Ramos (cell line): ENCODE measurements around the gene SPTAN1.
"Not testable (repeated sequence)": the region's sequence is repeated elsewhere in the genome, so short reads cannot be mapped to it uniquely, and the experiment has no call there.

Source experiments
- in situ Hi-C: fragments of 300-500 bp; cut with MboI; formaldehyde crosslinking; loops from one replicate; pipeline ENCODE4 v1.14.3; 2022; ENCODE audit warnings: low sequenced_read_pairs; ENCODE audit not compliant: unreplicated experiment

The SPTAN1 gene

DNA sequence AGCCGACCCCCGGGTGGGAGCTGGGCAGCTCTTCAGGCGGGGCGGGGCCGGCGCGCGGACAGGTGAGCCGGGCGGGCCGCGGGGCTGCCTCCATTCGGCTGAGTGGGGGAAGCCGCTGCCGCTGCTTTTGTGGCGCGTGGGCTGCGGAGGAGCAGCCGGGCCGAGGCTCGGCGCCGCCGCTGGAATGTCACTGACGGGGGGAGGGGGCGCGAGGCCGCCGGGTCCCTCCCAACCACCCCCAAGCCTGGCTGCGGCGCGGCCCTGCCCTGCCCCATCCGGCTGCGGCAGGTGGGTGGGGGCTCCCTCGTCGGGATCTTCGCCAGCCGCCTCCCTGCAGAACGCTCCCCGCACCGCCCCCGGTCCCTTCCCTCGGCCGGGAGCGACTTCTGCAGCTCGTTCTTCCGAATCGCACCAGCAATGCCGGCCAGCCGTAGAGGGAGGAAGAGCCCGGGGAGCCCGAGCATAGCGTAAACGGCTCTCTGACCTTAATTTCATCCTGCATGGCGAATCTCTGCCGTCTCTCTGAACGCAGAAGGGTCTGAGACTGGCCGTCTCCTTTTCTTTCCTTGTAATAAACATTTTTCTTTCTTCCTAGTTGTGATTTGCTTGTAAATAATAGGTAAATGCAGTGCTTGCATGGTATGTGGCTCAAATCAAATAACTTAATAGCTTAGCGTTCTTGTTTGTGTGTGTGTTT, 505 bp downstream of the SPTAN1 start:
- in situ Hi-C loops = no loop called here

DNA sequence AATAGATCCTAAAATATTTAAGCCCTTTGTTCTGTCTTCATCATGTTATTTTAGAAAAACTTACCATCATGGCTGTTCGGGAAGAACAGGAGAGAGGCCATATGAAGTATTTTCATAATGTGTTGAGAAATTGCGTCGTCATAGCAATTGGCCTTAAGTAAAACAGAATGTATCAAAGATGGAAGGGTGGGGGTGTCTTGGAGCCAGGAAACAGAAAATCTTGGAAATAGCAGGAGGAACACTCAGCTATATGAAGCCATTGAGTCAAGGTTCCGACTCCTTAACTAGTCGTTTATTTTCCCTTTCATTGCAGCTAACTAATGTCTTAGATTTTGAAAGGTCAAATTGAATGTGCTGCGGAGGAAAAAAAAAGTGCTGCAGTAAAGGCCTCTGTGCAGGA, 1.3 kb downstream of the SPTAN1 start:
- in situ Hi-C loops = no loop called here

DNA sequence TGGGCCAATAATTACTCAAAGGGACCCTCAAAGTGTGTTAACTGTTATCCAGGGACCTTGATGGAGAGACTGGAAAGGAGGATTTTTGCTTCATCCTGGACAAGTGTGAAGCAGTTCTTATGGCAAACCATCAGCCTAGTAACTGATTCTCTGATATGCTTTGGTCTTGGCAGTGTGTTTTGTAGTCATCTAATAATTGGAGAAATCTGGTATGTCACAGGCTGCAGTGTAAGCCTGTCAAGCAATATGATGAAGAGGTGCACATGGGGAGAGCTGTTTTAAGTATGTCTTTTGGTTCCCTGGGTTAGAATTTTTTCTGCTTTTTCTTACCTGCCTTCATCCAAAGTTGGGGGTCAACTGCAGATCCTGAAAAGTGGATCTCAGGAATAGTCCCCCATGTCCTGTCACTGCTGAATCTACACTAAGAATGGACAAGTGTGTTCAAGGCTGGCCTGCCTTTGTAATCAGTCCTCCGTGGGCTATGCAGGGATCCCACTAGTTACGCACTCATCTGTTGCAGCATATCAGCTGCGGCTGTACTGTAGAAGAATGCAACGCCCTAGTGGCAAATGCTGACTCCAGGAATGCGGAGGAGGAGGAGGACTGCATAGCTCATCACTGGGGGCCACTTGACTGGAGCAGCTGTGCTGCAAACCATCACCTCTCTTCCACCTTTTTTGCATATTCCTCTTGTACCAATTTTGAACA, 1.9 kb downstream of the SPTAN1 start:
- in situ Hi-C loops = no loop called here

DNA sequence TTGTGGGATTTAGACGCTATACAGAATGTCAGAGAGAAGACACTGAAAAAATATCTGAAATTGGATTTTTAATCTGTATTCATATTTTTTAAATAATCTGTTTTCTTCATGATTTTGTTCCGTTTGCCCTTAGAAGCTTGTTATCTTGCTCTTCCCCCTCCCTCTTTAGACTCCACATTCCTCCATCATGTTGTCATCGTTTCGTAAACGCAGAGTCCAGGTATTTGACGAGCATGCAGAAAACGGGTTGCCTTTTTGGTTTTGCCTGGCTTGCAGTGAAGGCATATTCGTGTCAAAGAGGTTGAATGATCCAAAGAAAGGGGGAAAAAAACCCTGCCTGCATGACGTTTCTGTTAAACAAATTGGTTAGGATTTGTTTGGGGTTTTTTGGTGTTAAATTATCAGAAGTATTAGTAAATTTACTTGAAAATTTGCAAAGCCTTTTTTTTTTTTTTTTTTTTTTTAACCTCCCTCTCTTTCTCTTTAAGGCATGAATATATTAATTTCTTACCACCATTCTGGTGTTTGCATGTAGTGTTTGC, 2.9 kb downstream of the SPTAN1 start:
- in situ Hi-C loops = no loop called here

DNA sequence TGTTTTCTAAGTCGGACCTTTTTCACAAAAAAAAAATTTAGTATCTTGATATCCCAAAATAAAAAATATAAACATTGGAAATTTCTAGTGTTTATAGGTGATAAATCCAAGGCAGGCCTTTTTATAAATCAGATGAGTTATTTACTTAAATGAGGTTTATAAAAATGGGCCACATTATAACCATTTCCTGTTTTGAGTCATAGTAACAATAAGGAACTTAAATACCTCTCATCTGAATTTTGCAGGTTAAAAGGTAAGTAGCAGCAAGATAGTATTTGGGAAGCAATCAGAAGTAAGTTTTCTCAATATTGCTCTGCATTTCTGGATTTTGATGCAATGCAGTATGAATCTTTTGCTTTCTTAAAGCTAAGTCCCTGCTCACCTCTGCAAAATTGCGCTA, 3.9 kb downstream of the SPTAN1 start:
- in situ Hi-C loops = no loop called here

DNA sequence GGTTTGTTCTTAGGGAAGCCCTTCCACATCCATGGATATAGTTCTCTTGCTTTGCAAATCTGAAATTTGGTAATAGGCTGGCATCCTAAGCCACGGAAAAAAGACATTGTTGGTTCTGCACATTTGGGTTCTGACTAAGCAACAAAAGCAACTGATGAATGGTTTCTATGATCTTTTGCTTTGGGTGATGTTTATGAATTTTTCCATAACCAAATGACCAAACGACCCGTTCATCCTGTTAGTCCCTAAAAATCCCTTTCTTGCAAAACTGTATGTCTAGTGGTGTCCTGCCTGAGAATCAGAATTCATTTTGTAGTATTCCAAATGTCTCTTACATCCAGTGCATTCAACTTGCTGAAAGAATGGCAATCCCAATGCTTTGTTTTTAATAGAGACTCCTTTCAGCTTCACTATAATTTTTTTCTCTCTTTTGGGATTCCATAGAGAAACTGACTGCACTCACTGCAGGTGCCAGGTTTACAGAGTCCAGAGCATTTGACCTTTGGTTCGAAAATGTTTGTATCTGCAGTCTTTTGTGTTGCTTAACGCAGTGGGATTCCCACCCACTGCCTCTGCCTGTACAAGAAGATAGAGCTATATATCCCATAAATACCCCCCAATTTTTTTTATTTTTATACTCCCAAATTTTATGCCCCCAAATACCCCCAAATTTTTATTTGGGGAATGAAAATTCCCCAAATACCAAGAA, 4.7 kb downstream of the SPTAN1 start:
- in situ Hi-C loops = no loop called here

DNA sequence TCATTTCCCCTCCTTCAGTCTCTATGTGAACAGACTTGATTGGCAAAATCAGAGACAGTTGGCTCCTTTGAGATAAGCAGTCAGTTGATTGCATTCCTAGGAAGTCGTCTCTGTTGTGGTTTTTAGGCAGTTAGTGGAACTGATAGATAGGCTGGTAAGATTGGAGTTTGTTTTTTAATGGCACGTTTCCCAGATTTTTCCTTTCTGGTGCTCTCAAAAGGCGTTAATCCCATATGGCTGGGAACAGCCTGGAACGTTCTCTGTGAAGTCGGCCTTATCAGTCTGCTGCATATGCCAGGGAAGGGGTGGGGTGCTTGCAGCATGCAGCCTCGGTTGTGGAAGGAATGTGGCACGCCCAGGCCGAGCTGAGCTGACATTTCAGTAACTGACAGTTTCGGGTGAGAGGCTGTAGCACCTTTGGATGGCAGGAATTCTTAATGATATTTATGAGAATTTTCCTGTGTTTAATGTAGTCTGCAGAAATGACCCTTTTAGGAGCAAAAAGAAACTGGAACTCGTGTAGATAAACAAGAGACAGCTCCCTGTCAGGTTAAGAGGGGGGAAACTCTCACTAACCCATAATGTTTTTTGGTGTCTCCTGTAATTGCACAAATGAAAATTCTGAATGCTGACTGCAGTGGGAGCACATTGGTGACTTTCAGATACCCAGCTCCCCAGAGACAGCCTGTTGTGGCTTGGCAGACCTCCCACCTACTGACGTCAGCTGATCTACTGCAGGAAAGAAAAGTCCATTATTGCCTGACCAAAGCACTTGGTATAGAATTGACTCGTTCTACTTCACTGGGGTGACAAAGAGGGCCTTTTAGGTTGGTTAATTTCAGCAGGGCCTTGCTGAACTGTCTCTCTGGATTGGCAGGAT, 6.3 kb downstream of the SPTAN1 start:
- in situ Hi-C loops = no loop called here

DNA sequence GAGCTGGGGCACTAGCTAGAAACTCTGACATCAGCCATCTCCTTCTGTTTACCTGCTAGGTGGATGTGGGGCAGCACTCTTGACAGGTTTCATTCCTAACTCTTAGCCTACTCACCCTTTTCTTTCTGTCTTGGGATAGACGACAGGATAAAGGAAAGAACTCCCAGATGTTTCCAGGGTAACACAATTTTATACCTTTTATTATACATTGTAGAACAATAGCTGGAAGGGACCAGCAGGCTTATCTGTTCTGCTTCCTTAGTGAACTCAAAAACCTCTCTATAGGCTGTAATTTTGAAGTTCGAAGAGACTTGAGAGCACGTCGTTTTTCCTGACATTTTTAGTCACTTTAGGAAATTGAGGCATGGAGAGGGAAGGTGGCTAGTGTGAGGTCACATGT, 13.2 kb downstream of the SPTAN1 start:
- in situ Hi-C loops = no loop called here

DNA sequence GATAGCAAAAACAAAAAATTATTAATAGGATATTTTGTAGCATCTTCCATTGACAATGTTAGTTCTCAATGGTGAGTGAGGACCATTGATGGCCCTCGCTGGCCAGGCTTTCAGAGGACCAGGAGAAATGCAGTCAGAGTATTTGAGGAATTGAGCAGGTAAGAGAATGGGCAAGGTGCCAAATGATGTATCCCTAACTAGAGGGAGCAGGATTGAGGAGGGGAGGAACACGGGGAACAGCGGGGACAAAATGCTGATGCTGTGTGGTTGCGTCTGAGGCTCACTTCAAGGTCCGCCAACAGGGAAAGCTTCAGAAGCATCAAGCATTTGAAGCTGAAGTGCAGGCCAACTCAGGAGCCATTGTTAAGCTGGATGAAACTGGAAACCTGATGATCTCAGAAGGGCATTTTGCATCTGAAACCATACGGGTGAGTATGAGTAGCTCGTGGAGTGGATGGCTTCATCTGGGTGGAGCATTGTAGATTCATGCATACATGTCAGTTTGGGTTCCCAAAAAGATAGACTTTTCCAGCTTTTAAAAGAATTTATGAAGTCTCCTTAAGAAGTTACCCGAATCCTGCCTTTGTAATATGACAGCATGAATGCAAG, 16.2 kb downstream of the SPTAN1 start:
- in situ Hi-C loops = no loop called here

DNA sequence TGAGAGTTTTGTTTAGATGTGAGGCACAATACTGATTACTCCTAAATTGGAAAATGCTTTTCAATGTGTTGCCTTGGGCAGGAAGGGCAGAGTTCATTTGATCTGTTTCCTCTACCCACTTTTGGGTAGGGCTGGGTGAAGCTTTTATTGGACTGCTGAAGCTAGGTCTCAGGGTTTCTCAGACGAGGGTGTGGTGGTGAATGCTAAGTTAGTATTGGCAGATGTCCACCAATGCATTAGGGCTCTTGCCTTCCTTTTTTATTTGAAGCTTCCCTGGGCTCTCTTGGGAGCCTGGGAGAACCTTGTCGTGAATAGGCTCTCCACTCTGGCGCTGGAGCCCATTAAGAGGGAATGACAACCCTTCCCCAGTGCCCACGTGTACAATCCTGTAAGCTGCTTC, 23.1 kb downstream of the SPTAN1 start:
- in situ Hi-C loops = no loop called here

DNA sequence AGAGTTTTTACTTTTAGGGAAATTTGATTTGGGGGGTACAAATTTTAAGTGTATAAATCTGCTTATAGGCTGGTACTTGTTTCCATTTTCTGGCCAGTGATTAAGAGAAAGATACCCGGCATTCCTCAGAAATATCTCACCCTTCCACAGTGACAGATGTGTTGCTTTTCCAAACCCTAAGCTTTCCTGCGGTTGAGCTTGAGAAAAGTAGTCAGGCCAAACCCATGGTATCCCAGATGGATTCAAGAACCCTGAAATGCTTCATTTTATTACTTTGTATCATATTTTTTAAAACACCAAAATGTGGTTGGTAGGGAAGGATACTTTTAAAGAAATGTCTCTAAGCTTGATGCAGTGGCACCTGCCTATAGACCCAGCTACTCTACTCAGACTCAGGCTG, 23.5 kb downstream of the SPTAN1 start:
- in situ Hi-C loops = no loop called here

DNA sequence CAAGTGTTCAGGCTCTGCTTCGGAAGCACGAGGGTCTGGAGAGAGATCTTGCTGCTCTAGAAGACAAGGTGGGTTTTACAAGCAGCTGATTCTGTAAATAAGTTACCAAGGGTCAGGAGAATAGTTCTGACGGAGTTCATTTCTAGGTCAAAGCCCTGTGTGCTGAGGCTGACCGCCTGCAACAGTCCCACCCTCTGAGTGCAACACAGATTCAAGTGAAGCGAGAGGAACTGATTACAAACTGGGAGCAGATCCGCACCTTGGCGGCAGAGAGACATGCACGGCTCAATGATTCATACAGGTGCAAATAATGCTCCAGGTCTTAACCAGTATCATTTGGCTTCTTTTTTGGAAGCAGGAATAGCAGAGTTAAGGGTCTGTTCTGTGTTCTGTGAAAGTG, 24.8 kb downstream of the SPTAN1 start:
- in situ Hi-C loops = no loop called here

DNA sequence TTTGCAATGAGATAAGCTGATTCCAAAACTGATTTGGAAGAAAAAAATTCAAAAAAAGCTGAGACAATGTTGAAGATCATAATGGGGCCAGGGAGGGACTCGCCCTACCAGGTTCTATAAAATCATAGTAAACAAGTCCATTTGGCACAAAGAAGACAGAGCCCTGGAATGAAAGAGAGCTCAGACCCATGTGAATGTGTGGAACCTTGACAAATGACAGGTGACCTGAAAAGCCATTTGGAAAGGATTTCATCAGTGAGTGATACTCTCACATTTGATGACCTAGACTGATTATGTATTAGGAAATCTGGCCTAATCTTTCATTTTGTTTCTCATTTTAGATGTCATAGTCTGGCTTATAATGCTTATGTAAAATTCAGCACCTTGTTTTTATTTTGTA, 26.8 kb downstream of the SPTAN1 start:
- in situ Hi-C loops = no loop called here

DNA sequence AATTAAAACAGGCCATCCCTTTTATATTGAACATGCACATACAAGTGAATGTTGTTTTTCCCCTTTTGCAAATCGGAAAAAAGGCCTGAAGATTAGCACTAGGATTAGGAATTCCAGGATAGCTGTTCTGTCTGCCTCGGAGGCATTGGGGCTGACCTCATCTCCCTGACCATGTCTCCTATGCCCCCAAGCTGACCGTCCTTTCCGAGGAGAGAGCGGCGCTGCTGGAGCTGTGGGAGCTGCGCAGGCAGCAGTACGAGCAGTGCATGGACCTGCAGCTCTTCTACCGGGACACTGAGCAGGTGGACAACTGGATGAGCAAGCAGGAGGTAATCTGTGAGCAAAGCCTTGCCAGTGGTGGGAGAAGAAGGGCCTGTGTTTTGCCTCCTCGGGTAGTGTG, 28.3 kb downstream of the SPTAN1 start:
- in situ Hi-C loops = no loop called here

DNA sequence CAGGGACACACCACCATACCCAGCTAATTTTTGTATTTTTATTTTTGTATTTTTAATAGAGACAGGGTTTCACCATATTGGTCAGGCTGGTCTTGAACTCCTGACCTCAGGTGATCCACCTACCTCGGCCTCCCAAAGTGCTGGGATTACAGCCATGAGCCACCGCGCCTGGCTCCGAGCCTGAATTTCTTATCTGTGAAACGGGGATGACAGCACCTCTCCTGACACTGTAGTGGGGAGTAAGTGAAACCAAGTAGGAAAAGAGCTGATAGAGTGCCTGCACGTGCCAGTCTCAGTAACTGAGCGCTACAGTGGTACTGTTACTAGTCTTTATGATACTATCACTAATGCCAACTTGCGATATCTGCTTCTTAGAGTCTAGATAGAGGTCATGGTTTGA, 32.8 kb downstream of the SPTAN1 start:
- in situ Hi-C loops = not testable (repeated sequence)

DNA sequence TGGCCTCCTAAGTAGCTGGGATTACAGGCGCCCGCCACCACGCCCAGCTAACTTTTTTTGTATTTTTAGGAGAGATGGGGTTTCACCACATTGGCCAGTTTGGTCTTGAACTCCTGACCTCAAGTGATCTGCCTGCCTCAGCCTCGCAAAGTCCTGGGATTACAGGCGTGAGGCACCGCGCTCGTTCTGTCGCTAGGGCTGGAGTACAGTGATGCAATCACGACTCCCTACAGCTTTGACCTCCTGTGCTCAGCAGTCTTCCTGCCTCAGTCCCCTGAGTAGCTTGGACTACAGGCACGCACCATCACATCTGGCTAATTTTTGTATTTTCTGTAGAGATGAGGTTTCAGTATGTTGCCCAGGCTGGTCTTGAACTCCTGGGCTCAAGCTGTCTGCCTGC, 34.5 kb downstream of the SPTAN1 start:
- in situ Hi-C loops = not testable (repeated sequence)

DNA sequence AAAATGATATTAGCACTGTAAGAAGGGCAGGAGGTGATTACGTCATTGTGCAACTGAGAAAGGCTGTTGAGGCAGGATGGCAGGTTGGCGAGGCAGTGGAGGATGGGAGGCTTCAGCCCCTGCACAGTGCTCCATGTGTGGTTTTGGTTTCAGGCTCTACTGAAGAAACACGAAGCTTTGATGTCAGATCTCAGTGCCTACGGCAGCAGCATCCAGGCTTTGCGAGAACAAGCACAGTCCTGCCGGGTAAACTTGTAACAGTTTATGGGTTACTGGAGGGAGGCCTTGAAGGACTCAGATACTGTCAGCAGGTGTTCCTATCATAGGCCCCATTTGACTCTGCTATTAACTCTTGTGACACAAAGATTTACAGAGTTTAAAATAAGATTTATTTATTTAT, 35.1 kb downstream of the SPTAN1 start:
- in situ Hi-C loops = no loop called here

DNA sequence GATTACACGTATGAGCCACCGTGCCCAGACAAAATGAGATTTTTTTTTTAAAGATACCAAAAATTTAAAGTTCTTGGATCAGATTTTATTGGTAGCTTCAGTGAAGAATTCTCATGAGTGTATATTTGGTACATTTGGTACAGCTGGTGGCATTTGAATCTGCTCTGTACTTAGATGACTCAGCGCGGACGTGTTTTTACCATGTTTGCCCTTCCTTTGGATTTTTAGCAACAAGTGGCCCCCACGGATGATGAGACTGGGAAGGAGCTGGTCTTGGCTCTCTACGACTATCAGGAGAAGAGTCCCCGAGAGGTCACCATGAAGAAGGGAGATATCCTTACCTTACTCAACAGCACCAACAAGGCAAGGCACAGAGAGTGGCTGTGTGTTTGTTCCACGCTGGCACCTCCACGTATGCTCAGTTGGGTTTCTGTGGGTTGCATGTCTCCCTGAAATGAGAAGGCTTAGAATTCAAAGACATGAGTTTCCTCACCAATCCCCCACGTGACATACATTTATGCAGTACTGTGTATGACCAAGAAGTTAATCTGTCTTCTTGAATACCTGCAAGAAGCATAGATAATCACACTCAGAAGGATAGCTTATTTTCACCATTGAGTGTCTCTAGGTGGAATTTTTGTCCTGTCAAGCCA, 36.3 kb downstream of the SPTAN1 start:
- in situ Hi-C loops = no loop called here

DNA sequence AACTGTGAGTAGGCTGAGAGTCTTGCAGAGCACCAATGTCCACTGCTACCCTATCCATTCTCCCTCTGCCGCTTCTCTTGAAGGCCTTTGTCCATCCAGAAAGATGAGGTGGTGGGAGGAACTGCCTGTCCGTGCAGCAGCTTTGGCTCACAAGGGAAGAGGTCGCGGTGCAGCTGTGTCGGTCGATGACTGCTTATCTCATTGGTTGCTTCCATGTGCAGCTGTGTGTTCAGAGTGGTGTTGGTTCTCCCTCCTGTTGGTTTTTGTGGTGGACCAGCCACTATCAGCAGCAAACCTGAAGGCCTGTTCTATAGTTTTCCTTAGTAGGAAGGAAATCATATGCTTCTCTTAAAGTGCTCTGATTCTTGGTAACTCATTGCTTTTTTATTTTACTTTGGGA, 40.7 kb downstream of the SPTAN1 start:
- in situ Hi-C loops = no loop called here
